Subcutaneous abdominal adipose tissue (tissue), 5 donors: ENCODE data around the gene CHFR.
"Not testable (repeated sequence)": the region's sequence is repeated elsewhere in the genome, so short reads cannot be mapped to it uniquely, and the experiment has no call there.

ENCODE experiments used
- H3K27ac ChIP-seq: one replicate; pipeline ENCODE4 v1.7.0; 2013; ENCODE audit warnings: low read depth, mild to moderate bottlenecking, inconsistent platforms, low read length, moderate library complexity
- H3K27me3 ChIP-seq, 5 donors: one replicate each; pipeline ENCODE4 v1.7.0; 2013; ENCODE audit warnings: low read length in 5 of 5, inconsistent platforms in 1 of 5; ENCODE audit not compliant: control insufficient read depth in 5 of 5, insufficient read depth in 4 of 5
- H3K36me3 ChIP-seq, 5 donors: one replicate each; pipeline ENCODE4 v1.7.0; 2013; ENCODE audit warnings: low read length in 5 of 5; ENCODE audit not compliant: control insufficient read depth in 5 of 5, insufficient read depth in 5 of 5
- H3K4me1 ChIP-seq, 5 donors: one replicate each; pipeline ENCODE4 v1.7.0; 2013; ENCODE audit warnings: low read length in 5 of 5, mild to moderate bottlenecking in 3 of 5, moderate library complexity in 1 of 5; ENCODE audit not compliant: control insufficient read depth in 5 of 5, insufficient read depth in 5 of 5
- H3K4me3 ChIP-seq, 5 donors: one replicate each; pipeline ENCODE4 v1.7.0; 2013; ENCODE audit warnings: low read length in 5 of 5, low read depth in 1 of 5
- H3K9ac ChIP-seq, 5 donors: one replicate each; pipeline ENCODE4 v1.7.0; 2013; ENCODE audit warnings: low read length in 5 of 5, mild to moderate bottlenecking in 4 of 5, moderate library complexity in 3 of 5
- H3K9me3 ChIP-seq, 5 donors: one replicate each; pipeline ENCODE4 v1.7.0; 2013; ENCODE audit warnings: low read length in 5 of 5; ENCODE audit not compliant: control insufficient read depth in 5 of 5
- donor health status: healthy.
- donor health status: healthy.
- donor health status: healthy.
- donor health status: healthy.
- donor health status: healthy.

CHFR gene

GRCh38 chr12:132881818-132882217 lies 5.6 kb downstream of the CHFR start:
- no peaks in the 10 kb centered on the region for H3K27me3 ChIP-seq
- H3K4me3 ChIP-seq: no peak overlapping the region
- H3K9me3 ChIP-seq: no peaks in the 10 kb centered on the region
- peaks cover 9 to 33% (median 20%) of the 10 kb centered on the region in 5 donors for H3K36me3 ChIP-seq
- no peak overlapping the region for H3K27ac ChIP-seq
- H3K9ac ChIP-seq: no peak overlapping the region
- peaks cover 0 to 7% (median 4%) of the 10 kb centered on the region in 5 donors for H3K4me1 ChIP-seq

- H3K4me1 ChIP-seq, H3K4me3 ChIP-seq, H3K9ac ChIP-seq, H3K27ac ChIP-seq, H3K9me3 ChIP-seq, H3K27me3 ChIP-seq: not testable (repeated sequence)
- peaks cover 17 to 86% (median 64%) of the 10 kb centered on the region in 5 donors for H3K36me3 ChIP-seq
Observed at GRCh38 chr12:132874620-132875019, 12.8 kb downstream of the CHFR start.

- H3K36me3 ChIP-seq: peaks cover 17 to 88% (median 68%) of the 10 kb centered on the region in 5 donors
- H3K4me1 ChIP-seq: no peaks in the 10 kb centered on the region
- H3K27ac ChIP-seq: no peak overlapping the region
- H3K27me3 ChIP-seq: no peaks in the 10 kb centered on the region
- H3K9ac ChIP-seq: no peak overlapping the region
- H3K4me3 ChIP-seq: no peak overlapping the region
- H3K9me3 ChIP-seq: no peaks in the 10 kb centered on the region
Observed at GRCh38 chr12:132874175-132874574, 13.2 kb downstream of the CHFR start.

DNA sequence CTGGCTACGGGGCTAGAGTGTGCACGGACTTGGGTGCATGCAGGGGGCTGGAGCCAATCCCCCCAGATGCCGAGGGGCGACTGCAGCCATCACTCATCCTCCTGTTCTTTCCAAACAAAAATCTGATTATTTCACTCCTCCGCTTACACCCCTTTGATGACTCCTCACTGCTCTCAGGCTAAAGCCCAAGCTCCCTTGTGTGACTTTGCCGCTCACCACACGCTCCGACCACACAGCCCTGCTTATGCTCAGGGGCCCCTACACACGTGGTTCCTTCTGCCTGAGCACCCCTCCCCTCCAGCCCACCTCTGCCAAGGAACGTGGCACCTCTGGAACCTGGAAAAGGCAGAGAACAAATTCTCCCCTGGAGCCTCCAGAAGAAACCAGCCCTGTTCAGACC lies 13.7 kb downstream of the CHFR start:
- H3K4me3 ChIP-seq: no peak overlapping the region
- no peaks in the 10 kb centered on the region for H3K9me3 ChIP-seq
- no peak overlapping the region for H3K27ac ChIP-seq
- no peaks in the 10 kb centered on the region for H3K4me1 ChIP-seq
- H3K9ac ChIP-seq: no peak overlapping the region
- H3K27me3 ChIP-seq: no peaks in the 10 kb centered on the region
- H3K36me3 ChIP-seq: peaks cover 17 to 88% (median 70%) of the 10 kb centered on the region in 5 donors

- H3K27ac ChIP-seq: no peak overlapping the region
- no peak overlapping the region for H3K9ac ChIP-seq
- H3K9me3 ChIP-seq: no peaks in the 10 kb centered on the region
- peaks cover 17 to 89% (median 70%) of the 10 kb centered on the region in 5 donors for H3K36me3 ChIP-seq
- H3K27me3 ChIP-seq: no peaks in the 10 kb centered on the region
- no peaks in the 10 kb centered on the region for H3K4me1 ChIP-seq
- H3K4me3 ChIP-seq: no peak overlapping the region
Observed at GRCh38 chr12:132872975-132873421, 14.4 kb downstream of the CHFR start.

DNA sequence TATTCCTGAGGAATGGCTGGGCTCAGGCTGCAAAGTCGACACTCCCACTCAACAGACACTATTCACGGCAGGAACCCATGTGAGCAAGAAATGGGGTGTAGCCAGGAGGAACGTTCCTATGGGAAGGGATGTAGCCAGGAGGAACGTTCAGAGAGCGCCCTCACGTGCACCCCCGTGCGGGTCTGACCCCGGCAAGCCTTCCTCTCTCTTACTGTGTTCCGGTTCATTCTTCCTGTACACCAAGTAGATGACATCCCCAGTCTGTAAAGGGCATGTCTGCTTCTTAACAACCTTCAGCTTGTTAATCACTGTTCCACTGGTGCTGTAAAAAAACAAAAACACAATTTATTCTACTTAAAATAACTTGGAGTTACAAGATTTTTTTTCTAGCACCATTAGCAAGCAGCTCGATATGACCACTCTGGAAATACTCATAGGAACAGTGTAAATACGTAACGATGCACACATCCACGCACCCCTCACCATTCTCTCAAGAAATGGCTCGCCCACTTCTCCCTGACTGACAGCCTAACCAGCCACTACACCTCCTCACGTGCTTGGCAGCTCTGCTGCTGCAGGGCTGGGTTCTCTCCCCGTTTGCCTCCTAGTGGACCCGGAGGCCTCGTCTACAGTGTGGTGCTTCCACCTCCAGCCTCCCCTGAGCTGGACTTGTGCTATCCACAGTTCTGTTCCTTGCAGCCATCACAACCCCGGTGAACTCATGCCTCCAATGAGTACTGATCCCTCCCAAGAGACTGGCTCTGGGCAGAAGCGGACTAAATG lies 15.1 kb downstream of the CHFR start:
- no peaks in the 10 kb centered on the region for H3K27me3 ChIP-seq
- H3K36me3 ChIP-seq: peaks cover 15 to 89% (median 75%) of the 10 kb centered on the region in 5 donors
- no peak overlapping the region for H3K27ac ChIP-seq
- H3K4me3 ChIP-seq: no peak overlapping the region
- H3K4me1 ChIP-seq: no peaks in the 10 kb centered on the region
- H3K9ac ChIP-seq: no peak overlapping the region
- H3K9me3 ChIP-seq: no peaks in the 10 kb centered on the region

DNA sequence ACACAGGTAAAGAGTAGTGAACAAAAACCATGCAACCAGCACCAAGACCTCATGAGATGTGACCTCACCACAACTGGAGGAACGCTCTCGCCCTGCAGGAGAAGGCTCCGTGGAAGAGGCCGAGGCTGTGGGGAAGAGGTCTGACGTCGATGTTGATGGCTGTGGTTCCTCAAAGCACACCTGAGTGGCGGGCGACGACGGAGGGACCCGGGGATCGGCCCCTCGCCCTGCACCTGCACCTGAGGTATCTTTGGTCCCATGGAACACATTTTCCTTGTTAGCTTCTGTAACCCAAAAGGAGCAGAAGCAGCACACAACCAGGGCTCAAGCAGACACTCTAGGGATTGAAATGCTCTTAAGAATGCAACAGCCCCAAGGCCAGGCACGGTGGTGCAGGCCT lies 17.9 kb downstream of the CHFR start:
- Histone ChIP-seq H3K27me3 (no peaks in the 10 kb centered on the region), H3K4me1 (no peaks in the 10 kb centered on the region), H3K9me3 (peaks cover 0 to 8% (median 6%) of the 10 kb centered on the region in 5 donors), H3K9ac (no peak overlapping the region), H3K27ac (no peak overlapping the region), H3K36me3 (peaks cover 5 to 86% (median 67%) of the 10 kb centered on the region in 5 donors), H3K4me3 (no peak overlapping the region)

DNA sequence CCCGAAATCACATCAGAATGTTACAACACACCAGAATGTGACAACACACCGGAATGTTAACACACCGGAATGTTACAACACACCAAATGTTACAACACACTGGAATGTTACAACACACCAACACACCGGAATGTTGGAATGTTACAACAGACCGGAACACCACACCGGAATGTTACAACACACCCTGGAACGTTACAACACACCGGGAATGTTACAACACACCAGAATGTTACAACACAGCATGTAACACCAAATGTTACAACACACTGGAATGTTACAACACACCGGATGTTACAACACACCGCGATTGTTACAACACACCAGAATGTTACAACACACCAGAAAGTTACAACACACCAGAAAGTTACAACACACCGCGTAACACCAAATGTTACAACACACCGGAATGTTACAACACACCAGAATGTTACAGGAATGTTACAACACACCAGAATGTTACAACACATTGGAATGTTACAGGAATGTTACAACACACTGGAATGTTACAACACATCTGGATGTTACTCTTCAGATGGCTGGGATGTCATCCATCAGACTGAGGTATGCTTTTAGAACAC lies 21.1 kb downstream of the CHFR start:
- H3K9me3 ChIP-seq: peaks cover 0 to 8% (median 6%) of the 10 kb centered on the region in 5 donors
- no peaks in the 10 kb centered on the region for H3K27me3 ChIP-seq
- no peak overlapping the region for H3K27ac ChIP-seq
- no peak overlapping the region for H3K9ac ChIP-seq
- no peaks in the 10 kb centered on the region for H3K4me1 ChIP-seq
- peaks cover 5 to 65% (median 49%) of the 10 kb centered on the region in 5 donors for H3K36me3 ChIP-seq
- H3K4me3 ChIP-seq: no peak overlapping the region

DNA sequence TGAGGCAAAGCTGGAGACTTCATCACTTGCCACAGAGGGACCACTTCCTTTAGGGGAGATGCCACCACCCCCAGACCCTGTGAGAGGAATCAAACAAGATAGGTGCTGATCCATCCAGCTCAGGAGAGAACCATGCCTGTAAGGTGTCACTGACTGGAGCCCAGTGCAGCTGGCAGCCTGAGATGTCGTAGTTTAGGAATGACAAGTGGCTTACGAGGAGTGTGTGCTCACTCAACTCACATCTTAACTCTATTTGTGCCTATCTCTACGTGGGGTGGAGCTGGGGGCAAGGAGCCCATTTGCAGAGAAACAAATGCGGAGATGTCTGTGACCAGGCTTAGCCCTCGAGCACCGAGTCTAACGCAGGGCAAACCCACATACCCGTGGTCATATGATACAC lies 25.8 kb downstream of the CHFR start:
- H3K27ac ChIP-seq: no peak overlapping the region
- H3K27me3 ChIP-seq: no peaks in the 10 kb centered on the region
- H3K4me1 ChIP-seq: peaks cover 0 to 3% (median 0%) of the 10 kb centered on the region in 5 donors
- no peak overlapping the region for H3K9ac ChIP-seq
- peaks cover 3 to 72% (median 58%) of the 10 kb centered on the region in 5 donors for H3K36me3 ChIP-seq
- no peak overlapping the region for H3K4me3 ChIP-seq
- H3K9me3 ChIP-seq: peaks cover 0 to 7% (median 6%) of the 10 kb centered on the region in 5 donors

- peaks cover 3 to 82% (median 71%) of the 10 kb centered on the region in 5 donors for H3K36me3 ChIP-seq
- H3K9ac ChIP-seq: no peak overlapping the region
- H3K4me1 ChIP-seq: peaks cover 0 to 3% (median 0%) of the 10 kb centered on the region in 5 donors
- no peaks in the 10 kb centered on the region for H3K9me3 ChIP-seq
- no peaks in the 10 kb centered on the region for H3K27me3 ChIP-seq
- H3K27ac ChIP-seq: no peak overlapping the region
- H3K4me3 ChIP-seq: no peak overlapping the region
Observed at GRCh38 chr12:132858718-132859266, 28.6 kb downstream of the CHFR start.
